ENCODE measurements around the gene COL6A1. TPM values are rescaled to one million over a fixed set of nuclear protein-coding genes. Genes with fewer than 3 reads are reported as not detected.

Gene COL6A1
- polyA plus RNA-seq, 4 donors = 256 to 946 (median 296) TPM

Other genes starting within 250 kb of the COL6A1 start
- 1,000 to 10,000 TPM in 1 of 4 donors, 100 to 1,000 TPM in 3; 205 to 1,137 (median 238) TPM for gene COL6A2, start 116.3 kb downstream of the COL6A1 start, polyA plus RNA-seq (ENCODE audit: insufficient read length in 4 of 4)
- 10 to 100 TPM in 3 of 4 donors, 1 to 10 TPM in 1; 2.9 to 46.9 (median 21.8) TPM for gene FTCD, start 173.8 kb downstream of the COL6A1 start, polyA plus RNA-seq (ENCODE audit: insufficient read length in 4 of 4)
- 10 to 100 TPM in 3 of 4 donors, 1 to 10 TPM in 1; 5.9 to 15.6 (median 12.5) TPM for gene SPATC1L, start 202.7 kb downstream of the COL6A1 start, polyA plus RNA-seq (ENCODE audit: insufficient read length in 4 of 4)
- 10 to 100 TPM; 25.9 to 54.0 (median 32.2) TPM for gene LSS, start 247.0 kb downstream of the COL6A1 start, polyA plus RNA-seq (ENCODE audit: insufficient read length in 4 of 4)

Measured in left renal pelvis (tissue), 4 donors.